Central memory CD4-positive, alpha-beta T cell (primary cell): ENCODE data around the gene DHDH.

Source experiments
- DNase-seq: peaks from one replicate; pipeline ENCODE4 v3.0.0; 2022

The DHDH gene

GRCh38 chr19:48950830-48951519 lies 17.5 kb downstream of the DHDH start:
- no peak for DNase-seq

- DNase-seq, result no peak
Observed at GRCh38 chr19:48953141-48953540, 19.6 kb downstream of the DHDH start.

GRCh38 chr19:48953990-48954594 lies 20.6 kb downstream of the DHDH start:
- no peak for DNase-seq

- peak; percentile 73 for DNase-seq
Observed at GRCh38 chr19:48954595-48955307, 21.3 kb downstream of the DHDH start, which contains the start of gene BAX. TSS of gene BAX (plus strand) at chr19:48954875. CDS start at chr19:48954929, 54 bp downstream.

- DNase-seq, result no peak
Observed at GRCh38 chr19:48955308-48955958, 21.9 kb downstream of the DHDH start.

- DNase-seq, result no peak
Observed at GRCh38 chr19:48958006-48958405, 24.5 kb downstream of the DHDH start.

GRCh38 chr19:48959341-48960239 lies 26.1 kb downstream of the DHDH start:
- DNase-seq, result no peak

- DNase-seq, result no peak
Observed at GRCh38 chr19:48961051-48961649, 27.7 kb downstream of the DHDH start.

GRCh38 chr19:48961673-48962028 lies 28.2 kb downstream of the DHDH start:
- no peak for DNase-seq

GRCh38 chr19:48962029-48962848 lies 28.7 kb downstream of the DHDH start:
- no peak for DNase-seq

- no peak for DNase-seq
Observed at GRCh38 chr19:48962849-48963165, 29.3 kb downstream of the DHDH start.

GRCh38 chr19:48963371-48964204 lies 30.1 kb downstream of the DHDH start:
- peak; percentile 25 for DNase-seq

- no peak for DNase-seq
Observed at GRCh38 chr19:48964205-48965039, 30.9 kb downstream of the DHDH start.

- DNase-seq, result peak; percentile 77
Observed at GRCh38 chr19:48965040-48965805, 31.7 kb downstream of the DHDH start, which contains the start of gene FTL. TSS of gene FTL (plus strand) at chr19:48965309. CDS start at chr19:48965508, 199 bp downstream.

- DNase-seq, result peak; percentile 85
Observed at GRCh38 chr19:48965806-48966540, 32.5 kb downstream of the DHDH start.

- DNase-seq, result no peak
Observed at GRCh38 chr19:48966541-48967345, 33.2 kb downstream of the DHDH start.
